CD4-positive, CD25-positive, alpha-beta regulatory T cell (primary cell): ENCODE results near the gene LTB4R. TPM values are rescaled to one million over a fixed set of nuclear protein-coding genes. Genes with fewer than 3 reads are reported as not detected.

Source experiments
- ATAC-seq, 2 donors: fragments of 150-1000 bp; cut with Tn5 transposase; one replicate each; pipeline ENCODE4 v1.10.0; 2021; ENCODE audit warnings: low read depth in 2 of 2, moderate number of reproducible peaks in 2 of 2, moderate library complexity in 1 of 2
- DNase-seq, 3 donors: peaks; one replicate each; pipeline versions ENCODE4 v3.0.0 to v3.0.0-alpha.2; 2012 to 2022; ENCODE audit warnings: mixed read lengths in 1 of 3
- H3K27ac ChIP-seq: one replicate; pipeline ENCODE4 v1.7.0; 2013; ENCODE audit warnings: mild to moderate bottlenecking, low read length; ENCODE audit not compliant: insufficient read depth, poor library complexity, severe bottlenecking
- H3K27me3 ChIP-seq: one replicate; pipeline ENCODE4 v1.7.0; 2013; ENCODE audit warnings: low read length; ENCODE audit not compliant: control insufficient read depth, insufficient read depth
- H3K36me3 ChIP-seq: one replicate; pipeline ENCODE4 v1.7.0; 2013; ENCODE audit warnings: mild to moderate bottlenecking, low read length, moderate library complexity; ENCODE audit not compliant: control insufficient read depth, insufficient read depth
- H3K4me1 ChIP-seq: 2 replicates; pipeline ENCODE4 v1.7.0; 2013; ENCODE audit warnings: mild to moderate bottlenecking, low read length; ENCODE audit not compliant: insufficient read depth, control insufficient read depth, poor library complexity, severe bottlenecking
- H3K4me3 ChIP-seq: one replicate; pipeline ENCODE4 v1.7.0; 2013; ENCODE audit warnings: low read depth, mild to moderate bottlenecking, low read length, moderate library complexity
- H3K9me3 ChIP-seq, 2 experiments: 1 replicate in 1 of 2; 2 replicates in 1 of 2; pipeline ENCODE4 v1.7.0; 2013; ENCODE audit warnings: low read length in 2 of 2, mild to moderate bottlenecking in 1 of 2, moderate library complexity in 1 of 2; ENCODE audit not compliant: control insufficient read depth in 2 of 2
- H3K27ac Mint-ChIP-seq, 3 donors: one replicate each; pipeline ENCODE4 v1.8.0; 2020 to 2022; ENCODE audit warnings: mild to moderate bottlenecking in 3 of 3, mixed read lengths in 3 of 3, moderate library complexity in 2 of 3
- H3K27me3 Mint-ChIP-seq: one replicate; pipeline ENCODE4 v1.8.0; 2022; ENCODE audit warnings: mild to moderate bottlenecking, mixed read lengths
- H3K36me3 Mint-ChIP-seq: one replicate; pipeline ENCODE4 v1.8.0; 2020; ENCODE audit warnings: mixed read lengths
- H3K4me1 Mint-ChIP-seq, 4 donors: one replicate each; pipeline ENCODE4 v1.8.0; 2020 to 2022; ENCODE audit warnings: mixed read lengths in 4 of 4, mild to moderate bottlenecking in 1 of 4
- H3K4me3 Mint-ChIP-seq, 4 donors: one replicate each; pipeline ENCODE4 v1.8.0; 2020 to 2022; ENCODE audit warnings: mild to moderate bottlenecking in 4 of 4, mixed read lengths in 4 of 4, moderate library complexity in 3 of 4
- H3K9me3 Mint-ChIP-seq, 7 donors: one replicate each; pipeline ENCODE4 v1.8.0; 2020 to 2022; ENCODE audit warnings: mixed read lengths in 7 of 7, mild to moderate bottlenecking in 3 of 7, moderate library complexity in 2 of 7
- polyA plus RNA-seq, 4 donors: library from polyadenylated mRNA; unstranded; fragments of 300-500 nt; fragmentation: Illumina TruSeq; gene quantifications; one replicate each; pipeline ENCODE4 v1.2.3, GENCODE V29; 2021
- total RNA-seq: library from RNA; stranded (reverse); gene quantifications from one replicate; pipeline ENCODE4 v1.2.3, GENCODE V29; 2022

The LTB4R gene
- total and polyA plus RNA-seq, 5 donors from 2014 or later, result 3.5 to 17.5 (median 6.5) TPM

DNA sequence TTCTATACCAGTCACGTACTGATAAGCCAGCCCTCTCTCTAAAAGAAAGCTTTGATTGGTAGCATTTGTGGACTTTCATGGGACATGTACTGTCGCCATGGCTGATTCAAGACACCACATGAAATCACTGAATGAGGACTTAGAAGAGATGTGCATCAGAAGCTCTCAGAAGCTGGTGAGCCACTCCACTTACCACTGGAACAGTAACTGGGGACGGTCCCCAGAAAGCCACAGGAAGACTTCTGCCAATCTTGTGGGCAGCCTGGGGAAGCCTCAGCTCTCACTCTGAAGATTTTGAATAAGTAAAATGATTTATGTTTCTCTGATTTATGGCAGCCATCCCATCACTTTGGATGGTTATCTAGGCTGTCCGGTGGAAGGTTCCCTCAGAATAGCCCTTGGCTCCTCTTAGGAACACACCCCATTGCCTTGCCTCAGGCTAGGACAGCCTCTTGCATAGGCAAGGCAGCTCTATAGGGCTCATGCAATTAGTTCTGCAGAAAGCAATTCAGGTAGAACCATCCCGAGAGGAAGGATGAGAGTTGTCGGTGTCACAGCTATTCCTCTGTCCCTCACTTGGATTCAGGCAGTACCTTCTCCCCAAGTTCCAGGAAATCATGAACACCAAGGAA is 21.5 kb upstream of the LTB4R start:
- no peak overlapping the region for H3K4me3 ChIP-seq
- no peaks in the 10 kb centered on the region for H3K9me3 ChIP-seq
- Mint-ChIP-seq H3K27me3 (no peaks in the 10 kb centered on the region), H3K4me1 (peaks cover 0 to 12% (median 3%) of the 10 kb centered on the region in 4 donors), H3K27ac (no peak overlapping the region), H3K4me3 (no peak overlapping the region), H3K9me3 (no peaks in the 10 kb centered on the region), H3K36me3 (peaks cover 42% of the 10 kb centered on the region)
- H3K27me3 ChIP-seq, result no peaks in the 10 kb centered on the region
- DNase-seq (peak in 1 of 3 donors; percentile 53), ATAC-seq (peak; percentile 67 to 78)
- peaks cover 30% of the 10 kb centered on the region for H3K36me3 ChIP-seq
- peaks cover 7% of the 10 kb centered on the region for H3K4me1 ChIP-seq
- H3K27ac ChIP-seq, result no peak overlapping the region

- Mint-ChIP-seq H3K4me3 (peak overlapping the region in 1 of 4 donors; percentile 13), H3K27me3 (no peaks in the 10 kb centered on the region), H3K27ac (peak overlapping the region in 1 of 3 donors; percentile 75), H3K9me3 (no peaks in the 10 kb centered on the region), H3K36me3 (peaks cover 44% of the 10 kb centered on the region), H3K4me1 (peaks cover 0 to 12% (median 3%) of the 10 kb centered on the region in 4 donors)
- H3K27ac ChIP-seq, result no peak overlapping the region
- no peaks in the 10 kb centered on the region for H3K27me3 ChIP-seq
- H3K36me3 ChIP-seq, result peaks cover 39% of the 10 kb centered on the region
- H3K4me3 ChIP-seq, result no peak overlapping the region
- ATAC-seq (no peak), DNase-seq (no peak)
- H3K9me3 ChIP-seq, result no peaks in the 10 kb centered on the region
- peaks cover 7% of the 10 kb centered on the region for H3K4me1 ChIP-seq
Observed at GRCh38 chr14:24290746-24291145, 20.6 kb upstream of the LTB4R start.

GRCh38 chr14:24291446-24292117 is 19.7 kb upstream of the LTB4R start:
- H3K9me3 Mint-ChIP-seq, result no peaks in the 10 kb centered on the region
- peaks cover 50% of the 10 kb centered on the region for H3K36me3 Mint-ChIP-seq
- H3K27me3 ChIP-seq, result no peaks in the 10 kb centered on the region
- no peak overlapping the region for H3K27ac ChIP-seq
- no peaks in the 10 kb centered on the region for H3K9me3 ChIP-seq
- no peak for DNase-seq
- H3K4me1 Mint-ChIP-seq, result peaks cover under 1 to 19% (median 9%) of the 10 kb centered on the region in 4 donors
- no peak for ATAC-seq
- peaks cover 46% of the 10 kb centered on the region for H3K36me3 ChIP-seq
- no peak overlapping the region for H3K4me3 Mint-ChIP-seq
- H3K27me3 Mint-ChIP-seq, result no peaks in the 10 kb centered on the region
- peaks cover 7% of the 10 kb centered on the region for H3K4me1 ChIP-seq
- peak overlapping the region in 1 of 3 donors; percentile 8 for H3K27ac Mint-ChIP-seq
- no peak overlapping the region for H3K4me3 ChIP-seq

GRCh38 chr14:24292118-24292807 is 19.0 kb upstream of the LTB4R start:
- no peaks in the 10 kb centered on the region for H3K9me3 ChIP-seq
- no peak overlapping the region for H3K4me3 ChIP-seq
- peaks cover 11% of the 10 kb centered on the region for H3K4me1 ChIP-seq
- H3K36me3 ChIP-seq, result peaks cover 46% of the 10 kb centered on the region
- H3K27me3 ChIP-seq, result no peaks in the 10 kb centered on the region
- no peaks in the 10 kb centered on the region for H3K9me3 Mint-ChIP-seq
- H3K27ac Mint-ChIP-seq, result peak overlapping the region in 2 of 3 donors; percentile 8 to 46
- ATAC-seq (no peak), DNase-seq (no peak)
- H3K27ac ChIP-seq, result no peak overlapping the region
- peaks cover 8 to 25% (median 16%) of the 10 kb centered on the region in 4 donors for H3K4me1 Mint-ChIP-seq
- no peaks in the 10 kb centered on the region for H3K27me3 Mint-ChIP-seq
- no peak overlapping the region for H3K4me3 Mint-ChIP-seq
- H3K36me3 Mint-ChIP-seq, result peaks cover 50% of the 10 kb centered on the region

DNA sequence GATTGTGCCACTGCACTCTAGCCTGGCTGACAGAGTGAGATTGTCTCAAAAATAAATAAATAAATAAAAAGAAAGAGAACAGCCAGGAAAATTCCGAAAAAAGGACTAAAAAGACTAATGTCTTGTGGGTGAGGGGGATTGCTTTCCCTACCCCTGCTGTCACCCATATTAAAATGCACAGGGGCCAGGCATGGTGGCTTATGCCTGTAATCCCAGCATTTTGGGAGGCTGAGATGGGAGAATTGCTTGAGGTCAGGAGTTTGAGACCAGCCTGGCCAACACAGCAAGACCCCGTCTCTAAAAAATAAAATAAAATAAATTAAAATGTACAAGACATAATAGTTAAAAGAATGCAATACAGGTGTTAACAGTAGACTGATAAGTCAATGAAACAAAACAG is 17.8 kb upstream of the LTB4R start:
- no peak for DNase-seq
- ATAC-seq, result no peak
- H3K27ac Mint-ChIP-seq, result peak overlapping the region in 1 of 3 donors; percentile 56
- no peaks in the 10 kb centered on the region for H3K27me3 ChIP-seq
- no peaks in the 10 kb centered on the region for H3K27me3 Mint-ChIP-seq
- no peak overlapping the region for H3K4me3 ChIP-seq
- no peaks in the 10 kb centered on the region for H3K9me3 Mint-ChIP-seq
- no peaks in the 10 kb centered on the region for H3K9me3 ChIP-seq
- peaks cover 14 to 27% (median 22%) of the 10 kb centered on the region in 4 donors for H3K4me1 Mint-ChIP-seq
- peak overlapping the region in 1 of 4 donors; percentile 43 for H3K4me3 Mint-ChIP-seq
- H3K27ac ChIP-seq, result no peak overlapping the region
- H3K4me1 ChIP-seq, result peaks cover 17% of the 10 kb centered on the region
- peaks cover 46% of the 10 kb centered on the region for H3K36me3 ChIP-seq
- peaks cover 44% of the 10 kb centered on the region for H3K36me3 Mint-ChIP-seq

- peaks cover 31% of the 10 kb centered on the region for H3K4me1 ChIP-seq
- Mint-ChIP-seq H3K9me3 (no peaks in the 10 kb centered on the region), H3K4me3 (peak overlapping the region in 3 of 4 donors; percentile 39 to 86 (median 65)), H3K27ac (peak overlapping the region; percentile 69 to 93 (median 92)), H3K36me3 (peaks cover 29% of the 10 kb centered on the region), H3K27me3 (no peaks in the 10 kb centered on the region), H3K4me1 (peaks cover 22 to 50% (median 35%) of the 10 kb centered on the region in 4 donors)
- H3K27ac ChIP-seq, result peak overlapping the region; percentile 84
- peak overlapping the region; percentile 0 for H3K4me3 ChIP-seq
- ATAC-seq (peak; percentile 63 to 70), DNase-seq (peak; percentile 55 to 84 (median 78))
- no peaks in the 10 kb centered on the region for H3K27me3 ChIP-seq
- H3K36me3 ChIP-seq, result peaks cover 32% of the 10 kb centered on the region
- no peaks in the 10 kb centered on the region for H3K9me3 ChIP-seq
Observed at GRCh38 chr14:24296341-24297157, 14.8 kb upstream of the LTB4R start.
